Endodermal cell (in vitro differentiated cells): ENCODE data around the gene CIT. TPM values are rescaled to one million over a fixed set of nuclear protein-coding genes. Genes with fewer than 3 reads are reported as not detected.
A peak's percentile ranks its signal among the peaks of the same experiment; 100 is the strongest.

ENCODE experiments used
- DNase-seq: peaks from one replicate; pipeline ENCODE4 v3.0.0-alpha.2; 2017
- H3K27ac ChIP-seq: 2 replicates; pipeline ENCODE4 v1.5.1; 2013; ENCODE audit warnings: mild to moderate bottlenecking, low read depth, low read length, moderate library complexity
- H3K27me3 ChIP-seq: 2 replicates; pipeline ENCODE4 v1.6.1; 2013; ENCODE audit warnings: mild to moderate bottlenecking, low read length, moderate library complexity; ENCODE audit not compliant: insufficient read depth, control insufficient read depth, poor library complexity, severe bottlenecking
- H3K36me3 ChIP-seq: 2 replicates; pipeline ENCODE4 v1.7.0; 2013; ENCODE audit warnings: mild to moderate bottlenecking, low read length, moderate library complexity; ENCODE audit not compliant: control insufficient read depth, insufficient read depth
- H3K4me1 ChIP-seq: one replicate; pipeline ENCODE4 v1.7.0; 2013; ENCODE audit warnings: low read length; ENCODE audit not compliant: control insufficient read depth, insufficient read depth
- H3K4me3 ChIP-seq: 2 replicates; pipeline ENCODE4 v1.5.1; 2013; ENCODE audit warnings: mild to moderate bottlenecking, low read length, moderate library complexity
- H3K9ac ChIP-seq: 2 replicates; pipeline ENCODE4 v1.6.1; 2013; ENCODE audit warnings: mild to moderate bottlenecking, low read length, moderate library complexity; ENCODE audit not compliant: poor library complexity, severe bottlenecking; ENCODE audit errors: extremely low read depth
- H3K9me3 ChIP-seq: 2 replicates; pipeline ENCODE4 v1.6.1; 2013; ENCODE audit warnings: mild to moderate bottlenecking, low read length, moderate library complexity; ENCODE audit not compliant: control insufficient read depth
- H3K27ac Mint-ChIP-seq: 2 replicates; pipeline ENCODE4 v1.8.0; 2020; ENCODE audit warnings: mixed read lengths
- H3K27me3 Mint-ChIP-seq: 2 replicates; pipeline ENCODE4 v1.8.0; 2021; ENCODE audit warnings: mild to moderate bottlenecking, mixed read lengths; ENCODE audit not compliant: insufficient read depth
- H3K36me3 Mint-ChIP-seq: 2 replicates; pipeline ENCODE4 v1.8.0; 2020; ENCODE audit warnings: low read depth, mixed read lengths
- H3K4me1 Mint-ChIP-seq: 2 replicates; pipeline ENCODE4 v1.8.0; 2020; ENCODE audit warnings: mixed read lengths
- H3K4me3 Mint-ChIP-seq: 2 replicates; pipeline ENCODE4 v1.8.0; 2020; ENCODE audit warnings: mild to moderate bottlenecking, moderate library complexity, mixed read lengths
- H3K9me3 Mint-ChIP-seq: 2 replicates; pipeline ENCODE4 v1.8.0; 2020; ENCODE audit warnings: mild to moderate bottlenecking, mixed read lengths
- CTCF ChIP-seq: fragments of 200-600 bp; sonication (generic); conservative IDR thresholded peaks from 2 replicates; pipeline ENCODE4 v1.5.0; 2021; ENCODE audit warnings: antibody characterized with exemption, mild to moderate bottlenecking
- WGBS, 2 experiments: methylation state at CpG; one replicate each; pipeline versions ENCODE4 v1.1.5 to v1.1.7; 2013; ENCODE audit warnings: missing lambda C conversion rate in 2 of 2, mixed read lengths in 1 of 2; ENCODE audit not compliant: insufficient coverage in 1 of 2, insufficient read length in 1 of 2; 5-methylcytosine and 5-hydroxymethylcytosine counted together
- total RNA-seq, 2 donors: library from RNA; stranded (reverse); fragmentation: NEBNext Ultra II Directional in 1 of 2; extraction: Animal tissue kit (Norgen Biotek cat#: 25700) in 1 of 2; gene quantifications; 2 replicates in 1 of 2; 3 replicates in 1 of 2; pipeline ENCODE4 v1.2.1, GENCODE V29; 2021

The CIT gene
- total RNA-seq, 2 donors from 2014 or later = 57.3 to 79.1 TPM

DNA sequence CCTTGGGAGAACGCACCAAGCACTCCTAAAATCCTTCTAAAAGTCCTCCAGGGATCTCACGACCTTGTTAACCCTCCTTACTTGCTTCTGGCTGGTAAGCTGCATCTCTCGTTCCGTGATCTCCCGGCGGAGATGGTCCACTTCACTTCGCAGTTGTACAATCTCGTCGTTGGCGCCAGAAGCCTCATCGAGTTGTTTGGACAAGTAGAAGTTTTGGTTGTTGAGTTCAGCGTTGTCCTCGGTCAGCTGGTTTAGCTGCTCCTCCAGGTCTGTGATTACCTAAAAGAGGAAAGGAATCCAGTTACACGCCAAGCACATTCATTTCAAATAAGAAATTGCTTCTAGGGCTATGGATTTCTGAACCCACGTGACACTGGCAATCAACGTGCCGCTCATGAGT, 142.0 kb downstream of the CIT start:
- no peaks in the 10 kb centered on the region for H3K27me3 Mint-ChIP-seq

DNA sequence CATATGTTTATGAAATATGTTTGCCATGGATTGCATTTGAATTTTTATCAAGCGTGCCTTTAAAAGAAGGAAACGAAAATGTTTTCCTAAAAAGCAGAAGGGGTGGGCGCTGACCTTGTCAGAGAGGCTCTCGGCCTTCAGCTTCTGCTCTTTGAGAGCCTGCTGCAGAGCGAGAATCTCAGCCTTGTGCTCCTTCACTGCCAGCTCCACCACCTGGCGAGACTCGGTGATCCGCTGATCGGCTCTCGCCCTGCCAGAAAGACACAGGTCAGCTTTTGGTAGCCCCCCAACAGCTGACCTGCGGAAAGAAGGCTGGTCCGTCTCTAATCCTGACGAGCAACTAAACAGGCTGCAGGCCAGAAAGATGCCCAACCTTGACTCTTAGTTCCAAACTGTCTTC, 146.7 kb downstream of the CIT start:
- Mint-ChIP-seq H3K4me3 (no peak overlapping the region), H3K27ac (no peak overlapping the region), H3K9me3 (no peaks in the 10 kb centered on the region), H3K4me1 (no peaks in the 10 kb centered on the region), H3K27me3 (no peaks in the 10 kb centered on the region), H3K36me3 (peaks cover 24% of the 10 kb centered on the region)
- Histone ChIP-seq H3K36me3 (peaks cover 55% of the 10 kb centered on the region), H3K9me3 (no peaks in the 10 kb centered on the region), H3K27ac (no peak overlapping the region), H3K4me1 (no peaks in the 10 kb centered on the region), H3K27me3 (no peaks in the 10 kb centered on the region), H3K9ac (no peak overlapping the region), H3K4me3 (no peak overlapping the region)
- peak; percentile 58 for DNase-seq
- TF ChIP-seq CTCF = no peak
- 94% methylated on average over 9 to 13 of the region's 13 CpGs for whole genome bisulfite sequencing, 2 experiments

More for the DNA sequence above, 142.0 kb downstream of the CIT start:
- no peak for TF ChIP-seq CTCF
- Histone ChIP-seq H3K36me3 (peaks cover 34% of the 10 kb centered on the region), H3K27ac (no peak overlapping the region), H3K4me1 (no peaks in the 10 kb centered on the region), H3K4me3 (no peak overlapping the region), H3K27me3 (no peaks in the 10 kb centered on the region), H3K9me3 (no peaks in the 10 kb centered on the region), H3K9ac (no peak overlapping the region)
- 93 to 98% methylated on average over 17 of the region's 17 CpGs for WGBS, 2 experiments
- peaks cover 27% of the 10 kb centered on the region for H3K36me3 Mint-ChIP-seq
- H3K4me1 Mint-ChIP-seq = no peaks in the 10 kb centered on the region
- no peak for DNase-seq
- H3K27ac Mint-ChIP-seq = no peak overlapping the region
- H3K9me3 Mint-ChIP-seq = no peaks in the 10 kb centered on the region
- H3K4me3 Mint-ChIP-seq = no peak overlapping the region

- Histone ChIP-seq H3K4me3 (no peak overlapping the region), H3K9me3 (no peaks in the 10 kb centered on the region), H3K9ac (no peak overlapping the region), H3K36me3 (peaks cover 50% of the 10 kb centered on the region), H3K27ac (no peak overlapping the region), H3K4me1 (no peaks in the 10 kb centered on the region), H3K27me3 (no peaks in the 10 kb centered on the region)
- Mint-ChIP-seq H3K9me3 (no peaks in the 10 kb centered on the region), H3K4me3 (no peak overlapping the region), H3K4me1 (no peaks in the 10 kb centered on the region), H3K36me3 (peaks cover 24% of the 10 kb centered on the region), H3K27me3 (no peaks in the 10 kb centered on the region), H3K27ac (no peak overlapping the region)
- DNase-seq = no peak
- 94% methylated on average over 6 to 8 of the region's 8 CpGs for WGBS, 2 experiments
- TF ChIP-seq CTCF = no peak
These were observed 147.2 kb downstream of the CIT start for GRCh38 chr12:119729871-119730270.
